Right renal cortex interstitium (tissue), 3 donors: ENCODE data around the gene CCNQ. TPM values are rescaled to one million over a fixed set of nuclear protein-coding genes. Genes with fewer than 3 reads are reported as not detected.

ENCODE experiments used
- DNase-seq, 3 donors: peaks; one replicate each; pipeline ENCODE4 v3.0.0-alpha.2; 2013; ENCODE audit warnings: low read depth in 3 of 3, low spot score in 2 of 3
- polyA plus RNA-seq, 3 donors: library from polyadenylated mRNA; unstranded; fragments of 120-200 nt; gene quantifications; one replicate each; pipeline ENCODE4 v1.2.1, GENCODE V29; 2013; ENCODE audit not compliant: insufficient read length in 3 of 3

CCNQ gene
- polyA plus RNA-seq, result 10 to 100 TPM; 17.2 to 19.6 (median 18.7) TPM

DNA sequence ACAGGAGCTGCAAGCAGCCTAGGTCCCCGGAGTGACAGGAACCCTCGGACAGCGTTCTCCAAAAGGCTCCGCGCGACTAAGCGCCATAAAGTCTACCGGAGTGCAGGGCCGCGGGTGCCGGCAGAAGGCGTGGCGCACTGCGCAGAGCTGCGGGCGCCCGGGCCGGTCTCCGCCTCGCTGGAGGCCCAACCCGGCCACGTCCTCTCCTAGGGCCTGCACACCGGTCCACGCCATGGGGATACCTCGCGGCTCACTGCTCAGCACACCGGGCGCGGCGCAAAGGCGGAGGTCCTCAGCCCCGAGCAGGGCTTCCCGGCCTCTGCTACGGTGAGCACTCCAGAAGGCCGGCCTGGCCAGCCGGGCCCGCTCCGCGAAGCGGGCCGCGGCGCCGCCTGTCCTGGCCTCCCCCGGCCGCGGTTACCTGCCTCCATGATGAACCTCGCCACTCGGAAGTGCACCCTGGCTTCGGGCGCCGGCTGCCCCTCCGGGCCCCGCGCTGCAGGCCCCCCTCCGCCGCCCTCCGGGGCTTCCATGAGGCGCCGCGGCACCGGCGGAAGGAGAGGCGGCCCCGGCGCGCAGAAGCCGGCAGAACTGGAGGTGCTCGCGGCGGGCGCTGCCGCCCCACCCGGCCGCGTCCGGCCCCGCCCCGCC, at the start of gene CCNQ:
Gene CCNQ (minus strand): TSS at position 599 of the 651 bp plus-strand sequence. CDS start 66 bp downstream, at position 533.
- DNase-seq, result no peak

DNA sequence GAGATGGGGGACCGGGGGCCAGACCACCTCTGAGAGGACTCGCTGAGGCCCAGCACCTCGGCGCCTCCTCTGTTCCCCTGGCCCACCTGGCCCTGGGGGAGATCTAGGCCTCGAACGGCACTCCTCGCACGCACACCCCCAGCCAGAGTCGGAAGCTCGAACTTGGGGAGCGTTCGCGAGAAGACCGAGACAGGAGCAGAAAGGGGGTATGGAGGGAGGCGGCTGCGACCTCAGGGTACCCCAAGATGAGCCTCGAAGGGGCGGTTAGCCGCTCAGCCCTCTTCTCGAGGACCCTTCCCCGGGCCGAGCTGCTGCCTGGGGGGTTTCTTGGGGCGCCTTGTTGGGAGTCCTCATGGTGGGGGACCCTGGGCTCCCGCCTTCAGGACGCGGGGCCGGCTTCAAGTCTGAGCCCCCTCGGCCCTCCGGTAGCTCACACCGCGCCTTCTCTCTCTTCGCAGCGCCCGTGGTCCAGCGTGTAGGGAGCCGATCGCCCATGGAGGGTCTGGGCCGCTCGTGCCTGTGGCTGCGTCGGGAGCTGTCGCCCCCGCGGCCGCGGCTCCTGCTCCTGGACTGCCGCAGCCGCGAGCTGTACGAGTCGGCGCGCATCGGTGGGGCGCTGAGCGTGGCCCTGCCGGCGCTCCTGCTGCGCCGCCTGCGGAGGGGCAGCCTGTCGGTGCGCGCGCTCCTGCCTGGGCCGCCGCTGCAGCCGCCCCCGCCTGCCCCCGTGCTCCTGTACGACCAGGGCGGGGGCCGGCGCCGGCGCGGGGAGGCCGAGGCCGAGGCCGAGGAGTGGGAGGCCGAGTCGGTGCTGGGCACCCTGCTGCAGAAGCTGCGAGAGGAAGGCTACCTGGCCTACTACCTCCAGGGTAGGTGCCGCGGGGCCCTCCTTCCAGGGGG, 48.8 kb upstream of the CCNQ start:
- DNase-seq, result no peak

DNA sequence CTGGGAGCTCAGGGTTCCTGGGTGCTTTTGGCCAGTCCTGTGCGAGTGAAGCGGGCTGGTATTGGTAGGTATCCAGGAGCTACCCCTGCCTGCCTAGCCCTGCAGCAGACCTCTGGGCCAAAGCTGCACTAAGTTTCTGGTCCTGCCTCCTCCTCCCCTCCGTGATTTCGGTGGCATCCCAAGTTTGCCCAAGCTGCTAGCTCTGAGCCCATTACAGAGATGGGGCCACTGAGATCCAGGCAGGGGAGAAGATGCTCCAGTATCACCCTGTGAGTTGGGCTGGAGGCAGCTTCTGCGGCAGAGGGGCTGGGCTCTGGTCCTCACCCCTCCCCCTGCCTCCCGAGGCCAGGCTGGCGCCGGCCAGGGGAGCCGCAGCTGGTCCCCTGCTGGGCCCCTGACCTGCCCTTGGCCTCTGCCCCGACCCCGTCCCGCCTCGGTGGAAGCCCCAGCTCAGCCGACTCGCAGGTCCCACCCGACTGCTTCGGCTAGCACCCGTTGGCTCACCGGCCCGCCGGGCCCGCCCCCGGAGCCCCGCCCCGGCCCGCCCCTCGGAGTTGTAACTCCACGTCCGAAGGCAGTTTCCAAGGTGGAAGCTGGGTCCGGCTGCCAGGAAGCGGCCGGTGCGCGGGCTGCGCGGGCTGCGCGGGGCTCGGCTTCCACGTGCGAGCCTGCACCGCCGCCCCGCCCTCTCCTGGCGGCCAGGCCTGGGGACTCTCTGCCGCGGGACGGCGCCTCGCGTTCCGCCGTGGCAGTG, 47.9 kb upstream of the CCNQ start, which contains the start of gene DUSP9:
Gene DUSP9 (plus strand): TSS at position 584 of the 754 bp plus-strand sequence. CDS start 751 bp downstream, outside the sequence.
- DNase-seq, result no peak

DNA sequence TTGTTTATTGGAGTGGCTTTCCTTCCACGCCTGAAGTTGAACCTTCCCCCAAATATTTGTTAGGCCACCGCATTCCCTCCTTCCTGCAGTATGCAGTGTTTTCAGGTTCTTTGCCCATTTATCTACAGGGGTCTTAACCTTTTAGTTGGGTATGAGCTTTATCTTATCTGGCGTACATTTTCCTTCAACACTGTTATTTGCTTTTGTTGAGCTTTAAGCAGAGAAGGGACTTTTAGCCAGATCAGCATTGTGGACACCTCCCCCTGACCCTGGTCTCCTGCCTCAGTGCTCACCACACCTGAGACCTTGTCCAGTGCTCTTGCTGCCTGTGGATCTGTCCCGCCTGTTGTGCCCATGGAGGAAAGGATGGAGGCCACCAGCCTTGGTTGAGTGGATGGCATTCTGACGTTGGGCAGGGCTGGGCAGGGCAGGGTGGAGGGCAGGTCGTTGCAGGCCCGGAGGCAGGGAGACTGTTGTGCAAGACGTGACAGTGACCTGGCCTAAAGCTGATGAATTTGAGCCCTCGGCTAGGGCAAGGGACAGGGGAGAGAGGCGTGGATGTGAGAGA, 47.1 kb upstream of the CCNQ start:
- no peak for DNase-seq

DNA sequence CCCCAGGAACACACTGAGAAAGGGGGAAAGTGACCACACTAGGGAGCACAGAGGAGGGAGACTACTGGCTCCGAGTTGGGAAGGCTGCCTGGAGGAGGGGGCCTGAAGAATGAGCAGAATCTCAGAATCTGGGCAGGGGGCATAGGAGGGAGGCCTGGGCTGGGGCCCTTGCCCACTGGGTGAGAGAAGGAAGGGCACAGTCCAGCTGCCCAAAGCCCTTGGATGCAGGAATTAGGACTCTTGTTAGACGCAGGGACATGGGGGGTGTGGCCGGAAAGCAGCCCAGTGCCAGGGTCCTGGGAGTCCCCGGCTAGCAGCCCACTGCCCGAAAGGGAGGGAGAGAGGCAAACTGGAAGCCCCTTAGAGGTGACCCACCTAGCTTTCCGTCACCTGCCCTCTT, 46.2 kb upstream of the CCNQ start:
- no peak for DNase-seq

DNA sequence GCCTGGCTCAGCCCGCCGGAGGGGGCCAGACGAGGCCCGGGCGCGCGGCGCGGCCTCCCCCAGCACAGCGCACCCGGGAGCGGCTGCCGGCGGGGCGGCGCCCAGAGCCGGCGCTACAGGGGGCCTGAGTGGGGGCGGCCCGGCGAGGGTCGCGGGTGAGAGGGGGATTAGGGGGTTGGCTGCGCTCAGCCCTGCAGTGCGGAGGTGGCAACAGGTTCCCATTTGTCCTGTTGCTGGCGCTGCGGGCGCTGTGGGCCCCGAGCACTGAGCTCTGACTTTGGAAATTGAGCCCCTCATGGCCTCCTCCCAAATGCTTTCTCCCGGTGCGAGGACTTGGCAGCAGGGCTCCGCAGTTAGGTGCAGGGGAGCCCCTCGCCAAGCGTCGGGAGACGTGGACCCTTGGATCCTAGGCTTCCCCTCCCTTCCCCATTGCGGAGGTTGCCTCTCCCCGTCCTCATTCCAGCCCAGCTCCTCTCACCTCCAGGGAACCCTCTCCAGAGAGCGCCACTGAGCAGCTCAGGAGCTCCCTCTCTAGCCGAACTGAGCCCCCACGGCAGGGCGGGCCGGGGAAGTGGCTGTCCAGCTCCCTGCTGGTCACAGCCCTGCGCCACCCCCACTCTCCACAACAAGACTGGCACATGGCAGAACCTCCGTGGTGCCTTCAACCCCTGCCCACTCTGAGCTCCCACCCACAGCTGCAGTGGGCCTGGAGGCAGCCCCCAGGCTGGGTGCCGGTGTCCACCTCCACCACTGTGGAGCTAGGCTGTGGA, 45.6 kb upstream of the CCNQ start:
- DNase-seq, result no peak

DNA sequence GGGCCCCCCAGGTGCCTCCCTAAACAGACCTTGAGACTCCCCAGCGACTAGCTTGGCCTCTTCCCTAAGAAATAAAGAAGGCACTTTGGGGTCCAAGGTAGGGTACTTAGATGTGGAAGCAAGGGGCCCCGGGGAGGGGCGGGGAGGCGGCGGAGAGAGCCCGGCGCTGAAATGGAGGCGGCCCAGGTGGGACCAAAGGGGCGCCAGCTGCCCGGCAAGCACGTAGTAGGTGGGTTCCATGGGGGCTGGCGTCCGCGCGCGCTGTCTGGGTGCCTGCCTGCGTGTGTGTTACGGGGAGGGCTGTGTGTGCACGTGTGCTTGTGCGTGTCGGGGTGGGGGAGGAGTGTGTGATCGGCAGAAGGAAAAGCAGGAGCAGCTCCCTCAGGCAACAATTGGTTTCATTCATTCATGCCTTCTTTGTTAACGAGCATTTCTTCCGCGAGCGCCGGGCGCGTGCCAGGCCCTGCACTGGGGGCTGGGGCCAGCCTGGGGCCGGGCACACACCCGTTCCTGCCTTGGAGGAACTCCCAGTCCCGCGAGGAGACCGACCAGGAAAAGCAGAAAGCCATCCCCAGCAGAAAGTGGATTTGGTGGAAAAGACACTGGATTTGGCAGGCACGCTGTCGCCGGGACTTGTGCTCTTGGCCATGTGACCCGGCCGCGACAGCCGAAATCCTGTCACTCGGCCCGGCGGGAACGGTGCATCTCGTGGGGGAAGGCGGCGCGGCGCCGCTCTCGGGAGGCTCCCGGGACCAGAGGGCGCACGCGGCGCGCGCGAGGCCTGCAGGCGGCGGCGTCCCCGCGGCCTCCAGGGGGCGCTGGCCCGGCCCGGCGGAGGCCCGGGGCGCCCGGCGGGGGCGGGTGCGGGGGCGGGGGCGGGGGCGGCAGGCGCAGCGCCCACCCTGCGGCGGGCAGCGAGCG, 44.8 kb upstream of the CCNQ start:
- DNase-seq, result no peak

DNA sequence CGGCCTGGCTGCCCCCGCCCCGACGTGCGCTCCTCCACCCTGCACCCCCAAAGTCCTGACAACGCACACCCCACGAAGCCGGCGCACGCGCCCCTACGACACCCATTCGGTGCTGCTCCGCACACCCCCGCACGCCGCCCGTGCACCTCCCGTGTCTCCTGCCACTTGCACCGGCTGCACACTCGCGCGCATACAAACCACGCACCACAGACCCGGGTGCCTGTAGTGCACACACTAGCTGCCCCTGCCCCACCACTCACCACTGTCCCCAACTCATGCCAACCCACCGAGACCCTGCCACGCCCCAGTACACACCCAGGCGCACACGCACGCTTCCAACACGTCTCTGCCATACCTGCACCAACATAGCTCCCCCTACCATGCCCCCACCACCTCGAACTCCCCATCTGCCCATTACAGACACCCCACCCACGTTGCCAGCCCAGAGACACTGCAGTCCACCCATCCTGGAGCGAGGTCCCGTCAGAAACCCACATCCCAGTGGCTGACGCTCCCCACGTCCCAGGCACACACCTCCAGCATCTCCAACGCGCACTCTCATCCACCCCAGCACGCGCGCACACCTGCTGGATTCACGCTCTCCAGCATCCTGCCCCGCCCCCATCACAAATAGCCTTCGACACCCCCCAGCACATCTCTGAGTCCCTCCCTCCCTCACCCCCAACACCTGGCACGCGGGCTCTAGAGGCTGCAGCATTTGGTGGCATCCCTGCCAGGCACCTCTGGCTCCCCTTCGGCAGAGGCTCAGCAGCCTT, 43.9 kb upstream of the CCNQ start:
- no peak for DNase-seq

DNA sequence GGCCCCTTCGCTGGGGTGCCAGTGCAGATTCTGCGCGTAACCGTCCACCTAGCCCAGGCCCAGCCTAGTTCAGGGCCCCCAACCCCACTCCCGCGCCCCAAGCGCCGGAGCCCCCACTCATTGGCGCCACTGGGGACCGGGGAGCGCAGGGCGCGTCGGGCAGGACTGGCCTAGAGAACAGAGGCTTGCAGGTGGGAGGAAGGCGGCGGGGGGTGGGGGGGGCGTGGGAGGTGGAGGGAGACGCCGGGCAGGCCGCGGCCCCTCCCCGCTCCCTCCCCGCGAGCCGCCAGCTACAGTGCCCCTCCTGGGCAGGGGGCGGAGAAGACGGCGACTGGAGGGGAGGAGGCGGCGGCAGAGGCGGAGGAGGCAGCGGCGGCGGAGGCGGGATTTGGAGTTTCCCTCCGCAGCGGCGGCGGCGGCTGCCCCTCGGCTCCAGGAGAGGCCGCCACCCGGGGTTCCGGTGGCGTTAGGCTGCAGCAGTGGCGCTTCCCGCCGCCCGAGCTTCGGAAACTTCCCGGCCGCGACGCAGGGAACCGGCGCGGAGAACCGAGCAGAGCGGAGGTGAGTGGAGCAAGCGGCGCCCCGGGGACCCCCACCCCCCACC, 43.2 kb upstream of the CCNQ start:
- DNase-seq, result no peak

DNA sequence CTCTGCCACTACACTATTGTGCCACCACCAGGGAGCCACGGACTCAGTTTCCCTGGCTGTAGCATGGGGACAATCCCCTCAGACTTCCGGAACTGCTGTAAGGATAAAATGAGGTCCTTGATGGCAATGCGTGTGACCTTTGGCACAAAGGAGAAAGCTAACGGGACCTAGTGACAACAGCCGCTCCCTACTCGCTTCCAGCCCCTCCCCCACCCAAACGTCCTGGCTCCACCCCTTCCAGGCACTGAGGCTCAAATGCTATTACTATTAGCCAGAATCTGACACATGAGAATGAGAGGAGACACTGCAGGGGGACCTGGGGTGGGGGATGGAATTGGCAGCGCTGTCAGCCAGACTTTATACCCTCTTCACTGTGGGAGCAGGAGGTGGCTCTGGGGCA, 42.7 kb upstream of the CCNQ start:
- DNase-seq, result no peak

DNA sequence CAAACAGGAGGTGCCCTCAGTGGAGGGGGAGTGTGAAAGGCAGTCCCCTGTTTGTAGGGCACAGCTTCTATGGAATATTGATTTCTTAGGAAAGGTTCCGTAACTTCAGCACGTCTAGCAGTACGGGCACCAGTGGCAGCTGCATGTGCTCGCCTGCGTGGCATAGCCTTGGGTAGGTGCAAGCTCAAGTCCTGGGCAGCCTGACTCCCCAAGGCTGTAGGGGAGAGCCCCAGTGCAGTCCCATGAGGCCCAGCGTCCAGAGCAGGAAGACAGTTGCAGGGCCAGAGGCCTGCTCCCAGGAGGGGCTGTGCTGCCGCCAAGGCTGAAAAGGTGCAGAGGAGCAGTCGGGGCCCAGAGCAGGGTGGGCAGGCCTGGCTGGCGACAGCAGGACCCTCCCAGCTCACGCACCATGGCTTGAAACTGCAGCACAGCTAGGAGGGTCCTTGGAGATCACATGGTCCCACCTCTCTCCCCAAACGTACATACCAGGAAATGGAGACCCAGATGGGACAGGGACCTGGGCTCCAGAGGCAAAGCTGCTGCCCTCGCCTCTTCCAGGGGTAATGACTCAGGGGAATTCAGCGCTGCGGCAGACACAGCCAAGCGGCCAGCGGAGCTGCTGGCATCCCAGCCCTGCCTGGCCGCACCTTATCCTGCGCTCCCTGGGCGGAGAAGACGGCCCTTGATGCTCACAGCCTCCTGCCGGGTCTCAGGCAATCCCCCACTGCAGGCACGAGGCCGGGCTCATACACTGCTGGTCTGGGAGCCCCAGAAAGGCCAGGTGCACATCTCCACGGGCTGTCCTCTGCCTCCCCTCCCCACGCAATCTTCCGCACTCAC, 42.0 kb upstream of the CCNQ start:
- no peak for DNase-seq

DNA sequence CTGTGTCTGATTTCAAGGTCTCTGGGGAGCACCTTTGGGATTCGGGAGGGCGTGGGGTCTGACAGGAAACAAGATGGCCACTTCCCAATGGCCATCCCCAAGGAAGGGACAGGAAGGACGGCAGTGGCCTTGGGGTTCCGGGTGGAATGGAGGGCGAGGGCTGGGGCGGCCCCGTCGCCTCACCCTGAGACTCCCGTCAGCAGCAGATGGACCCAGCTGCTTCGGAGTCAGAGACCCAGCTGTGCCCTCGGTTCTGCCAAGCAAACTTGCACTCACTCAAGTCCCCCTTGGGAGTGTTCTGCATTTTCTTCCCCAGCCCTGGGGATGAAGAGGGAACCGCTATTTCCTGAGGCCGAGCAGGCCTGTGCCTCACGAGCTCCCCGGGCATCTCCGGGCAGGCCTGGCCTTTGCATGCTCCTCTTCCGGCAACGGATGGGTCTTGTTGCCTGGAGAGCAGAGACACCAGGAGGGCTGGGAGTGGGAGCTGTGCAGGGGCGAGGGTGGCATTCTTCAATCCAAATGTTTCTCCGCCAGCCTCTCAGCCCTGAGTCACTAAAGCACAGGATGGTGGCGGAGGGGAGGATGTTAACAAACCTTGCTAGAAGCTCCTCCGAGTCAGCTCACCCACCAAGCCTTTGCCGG, 41.2 kb upstream of the CCNQ start:
- no peak for DNase-seq

DNA sequence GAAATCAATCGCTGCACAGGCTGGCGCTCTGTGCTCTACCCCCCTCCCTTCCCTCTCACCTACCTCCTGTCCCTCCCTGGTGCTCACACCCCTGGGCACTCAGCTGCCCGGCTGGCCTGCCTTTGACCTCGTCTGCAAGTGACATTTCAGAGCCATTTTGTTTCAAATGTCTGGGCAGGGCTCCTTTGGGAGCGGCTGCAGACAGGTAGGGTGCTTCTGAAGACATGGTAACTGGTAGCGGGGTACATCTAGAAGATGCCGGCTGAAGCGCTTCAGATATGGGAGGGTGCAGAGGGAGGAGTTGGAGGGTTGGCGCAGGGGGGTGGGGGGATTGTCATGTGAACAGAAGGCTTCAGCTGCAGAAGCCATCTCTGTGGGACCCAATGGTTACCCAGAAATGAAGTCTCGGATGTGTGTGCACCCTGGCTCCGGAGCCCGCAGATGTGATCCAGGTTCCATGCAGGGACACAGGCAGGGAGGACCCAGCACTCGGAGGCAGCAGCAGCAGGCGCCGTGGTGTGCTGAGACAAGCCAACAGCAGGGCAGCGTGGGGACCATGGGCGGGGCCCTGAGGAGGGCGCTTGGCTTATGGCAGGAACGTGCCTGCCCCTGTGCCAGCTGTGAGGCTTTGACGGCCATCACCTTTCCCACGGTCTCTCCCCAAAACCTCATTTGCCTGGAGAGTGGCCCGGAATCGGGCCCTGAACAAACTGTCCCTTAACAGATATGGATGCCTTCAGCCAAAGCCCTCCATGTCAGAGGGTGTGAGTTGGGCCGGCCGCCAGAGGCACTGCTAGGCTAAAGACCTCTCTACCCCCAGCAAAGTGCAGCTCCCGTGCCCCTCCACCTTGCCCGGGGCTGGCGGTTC, 40.5 kb upstream of the CCNQ start:
- DNase-seq, result no peak

DNA sequence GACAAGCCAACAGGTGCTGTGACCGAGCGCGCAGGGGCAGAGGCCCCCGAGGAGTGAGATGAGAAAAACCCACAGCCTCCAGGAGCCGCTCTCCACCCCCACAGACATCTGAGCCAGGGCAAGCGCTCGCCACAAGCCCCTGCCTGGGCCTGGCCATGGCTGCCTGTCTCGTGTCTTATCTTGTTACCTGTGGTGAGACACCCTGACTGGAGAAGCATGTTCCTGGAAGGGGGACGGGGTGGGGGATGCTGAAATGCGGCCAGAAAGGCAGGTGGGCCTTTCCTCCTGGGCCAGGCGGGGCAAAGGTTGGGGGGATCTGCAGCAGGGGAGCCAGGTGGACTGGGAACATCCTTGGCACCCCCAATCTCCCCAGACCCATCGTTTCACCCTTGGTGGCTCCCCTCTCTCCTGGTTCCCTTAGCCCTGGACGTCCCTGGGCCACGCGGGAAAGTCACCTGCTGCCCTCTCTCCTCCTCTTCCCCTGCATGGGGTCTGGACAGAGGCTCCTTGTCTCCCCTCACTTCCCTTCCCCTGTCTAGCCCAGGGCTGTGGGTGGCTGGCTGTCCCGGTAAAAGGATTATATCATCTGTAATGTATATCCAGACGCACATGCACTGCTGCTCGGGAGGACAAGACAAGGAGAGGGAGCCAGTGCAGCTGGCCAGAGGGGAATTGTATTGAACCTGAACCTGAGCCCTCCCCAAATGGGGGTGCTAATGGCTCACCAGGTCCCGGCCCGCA, 39.7 kb upstream of the CCNQ start:
- DNase-seq, result no peak

DNA sequence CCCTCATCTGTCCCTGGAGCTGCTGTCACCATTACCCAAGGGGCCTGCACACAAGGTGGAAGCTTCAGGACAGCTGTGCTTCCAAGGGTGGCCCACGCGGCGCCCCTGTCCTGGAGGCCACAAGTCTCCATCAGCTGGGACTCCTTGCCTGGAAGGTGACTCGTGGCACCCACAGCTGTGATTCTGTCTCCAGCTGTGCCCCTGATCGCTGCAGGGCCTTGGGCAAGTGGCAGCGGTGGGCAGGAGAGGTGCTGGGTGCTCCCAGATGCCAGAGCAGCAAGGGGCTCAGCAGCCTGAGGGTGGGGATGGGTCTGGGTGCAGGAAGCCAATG, 39.1 kb upstream of the CCNQ start:
- DNase-seq, result no peak
